Testis (tissue), 3 donors: ENCODE results near the gene POLR2E. TPM values are rescaled to one million over a fixed set of nuclear protein-coding genes. Genes with fewer than 3 reads are reported as not detected.

Experiments used
- DNase-seq: peaks from one replicate; pipeline ENCODE4 v3.0.0-alpha.2; 2019
- H3K27ac ChIP-seq, 2 donors: fragments of 200-600 bp; sonication (generic); one replicate each; pipeline ENCODE4 v1.5.1; 2019
- H3K27me3 ChIP-seq: fragments of 200-600 bp; sonication (generic); one replicate; pipeline ENCODE4 v1.5.1; 2019
- H3K36me3 ChIP-seq: fragments of 200-600 bp; sonication (generic); one replicate; pipeline ENCODE4 v1.5.1; 2017; ENCODE audit warnings: low read depth; ENCODE audit errors: missing control alignments
- H3K4me1 ChIP-seq: fragments of 200-600 bp; sonication (generic); one replicate; pipeline ENCODE4 v1.5.1; 2019
- H3K4me3 ChIP-seq, 2 donors: fragments of 200-600 bp; sonication (generic); one replicate each; pipeline ENCODE4 v1.5.1; 2017 to 2019
- H3K9me3 ChIP-seq: fragments of 200-600 bp; sonication (generic); one replicate; pipeline ENCODE4 v1.5.1; 2017
- CTCF ChIP-seq, 3 experiments: fragments of 450-650 bp in 2 of 3; fragments of 200-600 bp in 1 of 3; sonication (generic) in 1 of 3; IDR thresholded peaks; one replicate each; pipeline ENCODE4 v1.5.1; 2016 to 2019; ENCODE audit warnings: antibody characterized with exemption in 3 of 3, mild to moderate bottlenecking in 2 of 3, moderate library complexity in 1 of 3
- POLR2A ChIP-seq: fragments of 450-650 bp; IDR thresholded peaks from one replicate; pipeline ENCODE4 v1.6.1; 2017; ENCODE audit warnings: antibody characterized with exemption, mild to moderate bottlenecking, moderate library complexity
- WGBS, 2 donors: methylation state at CpG; one replicate each; pipeline ENCODE4 v1.1.5; 2018; 5-methylcytosine and 5-hydroxymethylcytosine counted together
- intact Hi-C: fragments of 100-400 bp; cut with DNase I; formaldehyde crosslinking; loops from one replicate; pipeline ENCODE4 v1.15.1; 2023; ENCODE audit warnings: low total_unique reads
- polyA plus RNA-seq: library from polyadenylated mRNA; stranded (reverse); fragments of 350-450 nt; fragmentation: Illumina TruSeq; extraction: RNeasy Lipid Tissue Mini Kit (QIAGEN cat#74804); gene quantifications from one replicate; pipeline ENCODE4 v1.2.3, GENCODE V29; 2014; ENCODE audit warnings: low read depth, low replicate concordance; ENCODE audit not compliant: insufficient read depth
- total RNA-seq, 2 donors: library from RNA; depleted of rRNA; stranded (reverse); fragments of >200 nt; gene quantifications; one replicate each; pipeline ENCODE4 v1.2.3, GENCODE V29; 2016

Gene POLR2E
- total and polyA plus RNA-seq, 3 donors from 2014 or later, result 96.5 to 246 (median 143) TPM

GRCh38 chr19:1049106-1049505 is 46.1 kb downstream of the POLR2E start:
- Histone ChIP-seq H3K27me3 (no peaks in the 10 kb centered on the region), H3K4me1 (no peaks in the 10 kb centered on the region), H3K4me3 (no peak overlapping the region), H3K27ac (no peak overlapping the region), H3K36me3 (no peaks in the 10 kb centered on the region), H3K9me3 (no peaks in the 10 kb centered on the region)
- WGBS, 2 donors, result 76 to 78% methylated on average over 4 to 15 of the region's 17 CpGs
- intact Hi-C loops, result no loop called here
- DNase-seq, result no peak
- TF ChIP-seq CTCF (IDR thresholded peaks at IDR 0.05), result no peak

DNA sequence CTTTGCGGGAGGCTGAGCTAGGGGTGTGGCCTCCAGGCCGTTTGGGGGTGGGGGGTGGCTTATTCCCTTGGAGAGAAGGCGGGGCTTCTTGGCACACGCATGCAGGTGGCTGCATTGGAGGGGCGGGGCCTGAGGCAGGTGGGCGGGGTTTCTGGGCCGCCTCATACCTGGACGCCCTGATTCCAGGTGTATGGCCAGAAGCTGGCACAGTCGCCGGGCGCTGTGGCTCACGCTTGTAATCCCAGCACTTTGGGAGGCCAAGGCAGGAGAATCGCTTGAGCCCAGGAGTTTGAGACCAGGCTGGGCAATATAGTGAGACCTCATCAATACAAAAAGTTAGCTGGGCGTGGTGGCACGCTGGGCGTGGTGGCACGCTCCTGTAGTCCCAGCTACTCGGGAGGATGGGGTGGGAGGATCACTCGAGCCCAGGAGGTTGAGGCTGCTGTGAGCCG is 47.5 kb downstream of the POLR2E start:
- intact Hi-C loops, result no loop called here
- WGBS, 2 donors, result 57 to 69% methylated on average over 6 to 19 of the region's 20 CpGs

DNA sequence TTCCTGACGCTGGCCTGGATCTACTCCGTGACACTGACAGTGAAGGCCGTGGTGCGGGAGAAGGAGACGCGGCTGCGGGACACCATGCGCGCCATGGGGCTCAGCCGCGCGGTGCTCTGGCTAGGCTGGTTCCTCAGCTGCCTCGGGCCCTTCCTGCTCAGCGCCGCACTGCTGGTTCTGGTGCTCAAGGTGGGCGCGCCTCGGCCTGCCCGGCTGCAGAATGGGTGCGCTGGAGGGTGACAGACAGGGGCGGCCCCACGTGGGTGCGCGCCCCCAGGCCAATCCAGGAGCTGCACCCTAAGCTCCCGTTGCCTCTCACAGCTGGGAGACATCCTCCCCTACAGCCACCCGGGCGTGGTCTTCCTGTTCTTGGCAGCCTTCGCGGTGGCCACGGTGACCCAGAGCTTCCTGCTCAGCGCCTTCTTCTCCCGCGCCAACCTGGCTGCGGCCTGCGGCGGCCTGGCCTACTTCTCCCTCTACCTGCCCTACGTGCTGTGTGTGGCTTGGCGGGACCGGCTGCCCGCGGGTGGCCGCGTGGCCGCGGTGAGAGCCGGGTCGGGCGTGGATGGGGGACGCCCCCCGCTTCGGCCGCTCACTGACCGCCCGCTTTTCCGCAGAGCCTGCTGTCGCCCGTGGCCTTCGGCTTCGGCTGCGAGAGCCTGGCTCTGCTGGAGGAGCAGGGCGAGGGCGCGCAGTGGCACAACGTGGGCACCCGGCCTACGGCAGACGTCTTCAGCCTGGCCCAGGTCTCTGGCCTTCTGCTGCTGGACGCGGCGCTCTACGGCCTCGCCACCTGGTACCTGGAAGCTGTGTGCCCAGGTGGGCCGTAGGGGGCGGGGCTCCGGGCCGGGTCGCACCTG is 48.1 kb downstream of the POLR2E start:
- 70 to 79% methylated on average over 39 to 68 of the region's 77 CpGs for WGBS, 2 donors
- Histone ChIP-seq H3K36me3 (no peaks in the 10 kb centered on the region), H3K4me1 (no peaks in the 10 kb centered on the region), H3K27me3 (no peaks in the 10 kb centered on the region), H3K4me3 (no peak overlapping the region), H3K9me3 (no peaks in the 10 kb centered on the region), H3K27ac (no peak overlapping the region)
- TF ChIP-seq CTCF (IDR thresholded peaks at IDR 0.05), result no peak
- intact Hi-C loops, result no loop called here
- DNase-seq, result no peak

More for the DNA sequence above, 47.5 kb downstream of the POLR2E start:
- Histone ChIP-seq H3K36me3 (no peaks in the 10 kb centered on the region), H3K27ac (no peak overlapping the region), H3K27me3 (no peaks in the 10 kb centered on the region), H3K4me3 (no peak overlapping the region), H3K9me3 (no peaks in the 10 kb centered on the region), H3K4me1 (no peaks in the 10 kb centered on the region)
- TF ChIP-seq POLR2A, result no peak
- no peak for TF ChIP-seq CTCF (IDR thresholded peaks at IDR 0.05)
- DNase-seq, result no peak

DNA sequence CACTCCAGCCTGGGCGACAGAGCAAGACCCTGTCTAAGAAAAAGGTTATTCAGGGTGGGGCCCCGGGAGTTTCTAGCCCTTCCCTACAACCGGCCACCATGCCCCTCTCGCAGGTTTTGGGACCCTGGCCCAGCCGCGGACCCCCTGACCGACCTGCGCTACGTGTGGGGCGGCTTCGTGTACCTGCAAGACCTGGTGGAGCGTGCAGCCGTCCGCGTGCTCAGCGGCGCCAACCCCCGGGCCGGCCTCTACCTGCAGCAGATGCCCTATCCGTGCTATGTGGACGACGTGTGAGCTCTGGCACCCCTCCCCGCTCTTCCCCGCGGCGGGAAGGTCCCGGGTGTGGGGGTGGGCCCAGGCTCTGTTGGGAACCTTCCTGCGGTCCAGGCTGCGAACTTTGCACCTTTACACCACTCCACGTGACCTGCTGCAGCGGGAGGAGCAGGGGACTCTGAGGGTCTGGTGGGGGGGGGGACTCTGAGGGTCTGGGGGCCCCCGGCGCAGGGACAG is 49.0 kb downstream of the POLR2E start:
- no peak overlapping the region for H3K4me3 ChIP-seq
- no peaks in the 10 kb centered on the region for H3K27me3 ChIP-seq
- no peak for TF ChIP-seq POLR2A
- TF ChIP-seq CTCF (IDR thresholded peaks at IDR 0.05), result no peak
- no peak for DNase-seq
- H3K4me1 ChIP-seq, result peaks cover 5% of the 10 kb centered on the region
- H3K36me3 ChIP-seq, result no peaks in the 10 kb centered on the region
- intact Hi-C loops, result no loop called here
- no peaks in the 10 kb centered on the region for H3K9me3 ChIP-seq
- no peak overlapping the region for H3K27ac ChIP-seq
- 67 to 90% methylated on average over 8 to 33 of the region's 33 CpGs for WGBS, 2 donors
